ENCODE data around the gene COL28A1. TPM values are rescaled to one million over a fixed set of nuclear protein-coding genes. Genes with fewer than 3 reads are reported as not detected.
A peak's percentile ranks its signal among the peaks of the same experiment; 100 is the strongest.
"Not testable (repeated sequence)": the region's sequence is repeated elsewhere in the genome, so short reads cannot be mapped to it uniquely, and the experiment has no call there.

Gene COL28A1
- total and polyA plus RNA-seq, 8 donors, result 0.73 to 2.8 (median 2.1) TPM

- Histone ChIP-seq H3K36me3 (no peaks in the 10 kb centered on the region), H3K9me3 (no peaks in the 10 kb centered on the region), H3K27me3 (no peaks in the 10 kb centered on the region), H3K4me3 (no peak overlapping the region), H3K27ac (no peak overlapping the region), H3K4me1 (no peaks in the 10 kb centered on the region)
- no peak for TF ChIP-seq CTCF (IDR thresholded peaks at IDR 0.05)
- intact Hi-C loops (cut with DNase I), result no loop called here
- ATAC-seq (no peak), DNase-seq (no peak)
These were observed 120.7 kb downstream of the COL28A1 start for GRCh38 chr7:7414791-7415603.

- H3K27me3 ChIP-seq, result no peaks in the 10 kb centered on the region
- TF ChIP-seq CTCF (IDR thresholded peaks at IDR 0.05), result no peak
- H3K4me3 ChIP-seq, result no peak overlapping the region
- H3K36me3 ChIP-seq, result no peaks in the 10 kb centered on the region
- no peaks in the 10 kb centered on the region for H3K9me3 ChIP-seq
- peak in 1 of 4 donors; percentile 34 for DNase-seq
- no peaks in the 10 kb centered on the region for H3K4me1 ChIP-seq
- peak; percentile 87 for ATAC-seq
- no peak overlapping the region for H3K27ac ChIP-seq
- intact Hi-C loops (cut with DNase I), result no loop called here
These were observed 127.5 kb downstream of the COL28A1 start for GRCh38 chr7:7408001-7408770.

- intact Hi-C loops (cut with DNase I), result no loop called here
- no peaks in the 10 kb centered on the region for H3K9me3 ChIP-seq
- H3K4me1 ChIP-seq, result no peaks in the 10 kb centered on the region
- DNase-seq (no peak), ATAC-seq (no peak)
- H3K36me3 ChIP-seq, result no peaks in the 10 kb centered on the region
- no peak overlapping the region for H3K27ac ChIP-seq
- no peaks in the 10 kb centered on the region for H3K27me3 ChIP-seq
- no peak for TF ChIP-seq CTCF (IDR thresholded peaks at IDR 0.05)
- H3K4me3 ChIP-seq, result no peak overlapping the region
These were observed 130.2 kb downstream of the COL28A1 start for GRCh38 chr7:7405461-7405860.

GRCh38 chr7:7399707-7400106 lies 136.0 kb downstream of the COL28A1 start:
- Histone ChIP-seq H3K36me3 (no peaks in the 10 kb centered on the region), H3K27me3 (no peaks in the 10 kb centered on the region), H3K9me3 (no peaks in the 10 kb centered on the region), H3K4me1 (peaks cover 0 to 3% of the 10 kb centered on the region in 2 donors), H3K27ac (no peak overlapping the region), H3K4me3 (no peak overlapping the region)
- no peak for TF ChIP-seq CTCF (IDR thresholded peaks at IDR 0.05)
- DNase-seq (peak in 2 of 4 donors; percentile 47 to 51), ATAC-seq (peak; percentile 93)
- intact Hi-C loops (cut with DNase I), result no loop called here

GRCh38 chr7:7395785-7396184 lies 139.9 kb downstream of the COL28A1 start:
- Histone ChIP-seq H3K27me3 (no peaks in the 10 kb centered on the region), H3K4me3 (no peak overlapping the region), H3K4me1 (peaks cover 0 to 3% of the 10 kb centered on the region in 2 donors), H3K9me3 (peaks cover 0 to 3% of the 10 kb centered on the region in 2 donors), H3K27ac (no peak overlapping the region), H3K36me3 (no peaks in the 10 kb centered on the region)
- peak; percentile 58 for ATAC-seq
- intact Hi-C loops (cut with DNase I), result no loop called here
- DNase-seq, result no peak
- no peak for TF ChIP-seq CTCF (IDR thresholded peaks at IDR 0.05)

GRCh38 chr7:7388164-7388563 lies 147.5 kb downstream of the COL28A1 start:
- H3K27ac ChIP-seq; H3K9me3 ChIP-seq; H3K4me3 ChIP-seq; DNase-seq; intact Hi-C loops (cut with DNase I); ATAC-seq; H3K36me3 ChIP-seq; H3K4me1 ChIP-seq; H3K27me3 ChIP-seq: not testable (repeated sequence)
